Measurements from ENCODE around the gene ATP11A.

DNA sequence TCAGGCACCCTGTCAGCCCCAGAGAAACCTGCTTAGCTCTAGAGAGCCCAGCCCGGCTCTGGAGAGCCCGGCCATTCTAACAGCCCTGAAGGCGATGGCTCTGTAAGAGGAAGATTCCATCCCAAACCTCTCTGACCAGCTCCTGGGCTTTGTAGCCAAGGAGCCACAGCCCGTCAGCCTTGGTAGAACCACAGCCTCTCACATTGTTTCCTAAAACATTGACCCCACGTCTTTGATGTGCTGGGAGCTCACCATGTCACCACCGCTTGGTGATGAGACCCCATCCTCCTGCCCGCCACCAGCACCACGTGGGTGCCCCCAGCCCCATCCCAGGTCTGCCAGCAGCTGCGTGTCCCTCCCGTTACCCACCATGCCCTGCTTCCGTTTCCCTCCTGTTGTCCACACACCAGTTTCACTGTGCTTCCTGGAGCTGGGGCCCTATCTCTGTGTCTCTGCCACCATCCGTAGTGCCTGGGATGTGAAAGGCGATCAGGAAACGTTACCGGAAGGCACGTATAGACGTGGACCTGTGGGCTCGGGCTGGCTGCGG is 185.0 kb downstream of the ATP11A start:
- no peak for TF ChIP-seq POLR2A (IDR thresholded peaks at IDR 0.05)
- TF ChIP-seq, protein P1, sequence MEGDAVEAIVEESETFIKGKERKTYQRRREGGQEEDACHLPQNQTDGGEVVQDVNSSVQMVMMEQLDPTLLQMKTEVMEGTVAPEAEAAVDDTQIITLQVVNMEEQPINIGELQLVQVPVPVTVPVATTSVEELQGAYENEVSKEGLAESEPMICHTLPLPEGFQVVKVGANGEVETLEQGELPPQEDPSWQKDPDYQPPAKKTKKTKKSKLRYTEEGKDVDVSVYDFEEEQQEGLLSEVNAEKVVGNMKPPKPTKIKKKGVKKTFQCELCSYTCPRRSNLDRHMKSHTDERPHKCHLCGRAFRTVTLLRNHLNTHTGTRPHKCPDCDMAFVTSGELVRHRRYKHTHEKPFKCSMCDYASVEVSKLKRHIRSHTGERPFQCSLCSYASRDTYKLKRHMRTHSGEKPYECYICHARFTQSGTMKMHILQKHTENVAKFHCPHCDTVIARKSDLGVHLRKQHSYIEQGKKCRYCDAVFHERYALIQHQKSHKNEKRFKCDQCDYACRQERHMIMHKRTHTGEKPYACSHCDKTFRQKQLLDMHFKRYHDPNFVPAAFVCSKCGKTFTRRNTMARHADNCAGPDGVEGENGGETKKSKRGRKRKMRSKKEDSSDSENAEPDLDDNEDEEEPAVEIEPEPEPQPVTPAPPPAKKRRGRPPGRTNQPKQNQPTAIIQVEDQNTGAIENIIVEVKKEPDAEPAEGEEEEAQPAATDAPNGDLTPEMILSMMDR (IDR thresholded peaks at IDR 0.05) = no peak
